NOMO-1 (cell line): ENCODE results near the gene EPAS1.

Experiments used
- DNase-seq, 2 experiments: peaks; one replicate each; lab custom pipeline; 2025; ENCODE audit not compliant: unreplicated experiment in 2 of 2; lab: John Stamatoyannopoulos, UW

EPAS1 gene

DNA sequence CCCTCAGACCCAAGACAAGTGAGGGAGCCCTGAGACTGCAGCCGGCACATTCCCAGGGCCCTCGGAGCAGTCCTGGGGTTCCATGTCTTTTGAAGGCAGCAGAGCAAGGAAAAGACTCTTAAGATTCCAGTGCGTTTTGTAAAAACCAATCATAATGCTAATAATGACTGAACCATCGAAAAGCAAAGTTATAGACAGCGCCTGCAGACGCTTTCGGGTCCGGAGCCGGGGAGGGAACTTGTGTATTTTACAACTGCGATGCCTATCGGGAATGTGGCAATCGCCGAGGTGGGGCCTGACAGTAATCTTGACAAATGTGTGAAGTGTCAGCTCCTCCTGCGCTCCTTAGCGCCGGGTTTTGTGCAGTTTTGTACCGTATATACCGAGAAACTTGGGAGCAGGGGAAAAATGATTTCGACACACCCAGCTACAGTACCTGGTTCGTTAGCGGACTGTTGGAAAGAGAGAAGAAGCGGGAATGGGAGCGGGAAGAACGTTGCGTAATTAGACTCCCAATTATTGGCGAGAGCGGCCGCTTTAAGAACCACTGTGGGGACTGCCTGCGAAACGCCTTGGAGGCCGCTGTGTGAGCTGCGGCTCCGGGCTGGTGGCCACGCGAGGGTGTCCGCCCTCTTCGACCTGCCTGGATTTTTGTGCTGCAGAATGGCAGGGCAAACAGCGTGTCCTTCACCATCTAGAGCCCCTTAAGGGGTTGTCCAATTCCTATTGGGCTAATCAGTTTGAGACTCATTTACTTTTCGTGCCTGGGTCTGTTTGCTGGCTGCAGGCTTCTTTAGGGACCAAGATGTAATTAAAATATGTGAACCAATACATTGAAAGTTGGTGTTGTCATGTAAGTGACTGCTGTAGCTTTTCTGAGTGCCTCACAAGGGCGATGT, 2.4 kb downstream of the EPAS1 start:
- DNase-seq: peak; percentile 65 to 72

DNA sequence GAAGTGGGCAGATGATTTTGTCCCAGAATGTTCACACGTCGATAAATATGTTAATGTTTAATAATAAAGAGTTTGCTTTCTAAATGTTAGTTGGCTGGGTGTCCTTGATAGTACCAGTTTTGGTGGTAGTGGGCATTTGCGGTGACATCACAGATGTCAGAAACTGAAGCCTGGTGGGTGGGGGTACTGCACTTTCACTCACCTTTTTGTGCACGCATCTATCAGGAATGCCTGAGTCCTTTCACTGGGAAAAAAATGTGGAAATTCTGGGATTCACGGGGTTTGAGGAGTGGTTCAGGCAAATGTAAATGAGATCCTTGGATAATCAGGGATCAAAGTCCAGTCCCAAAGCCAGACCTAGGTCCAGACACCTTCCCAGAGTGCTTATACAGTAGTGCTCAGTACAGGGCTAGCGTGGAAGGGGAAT, 3.2 kb downstream of the EPAS1 start:
- no peak for DNase-seq

DNA sequence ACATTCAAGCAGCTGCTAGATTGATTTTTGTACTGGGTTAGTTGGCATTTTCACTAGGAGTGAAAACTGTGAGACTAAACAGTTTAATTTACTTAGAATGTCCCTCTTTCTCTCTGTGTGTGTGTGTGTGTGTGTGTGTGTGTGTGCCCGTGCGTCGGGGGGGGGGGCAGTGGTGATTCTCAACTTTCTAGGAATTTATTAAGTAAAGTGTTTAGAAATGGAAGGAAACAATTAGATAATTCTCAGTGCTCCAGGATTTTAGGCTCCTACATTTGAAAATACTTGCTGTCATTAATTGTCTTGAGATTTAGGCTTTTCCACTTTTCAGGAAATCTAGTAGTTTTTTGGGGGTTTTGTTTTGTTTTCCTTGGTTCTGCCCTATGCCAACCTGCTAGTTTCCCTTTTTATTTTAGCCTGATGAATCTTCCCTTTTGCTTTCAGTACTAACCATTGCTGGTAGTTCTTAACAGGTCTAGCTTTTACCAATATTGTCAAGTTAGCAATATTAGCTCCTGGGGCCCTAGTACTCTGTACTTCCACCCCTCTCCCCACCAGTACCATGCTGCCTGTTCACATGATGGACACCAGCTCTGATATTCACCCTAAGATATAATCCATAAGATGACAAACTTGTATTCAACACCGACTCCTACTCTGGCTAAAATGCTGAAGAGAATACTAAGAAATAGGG, 4.9 kb downstream of the EPAS1 start:
- no peak for DNase-seq

DNA sequence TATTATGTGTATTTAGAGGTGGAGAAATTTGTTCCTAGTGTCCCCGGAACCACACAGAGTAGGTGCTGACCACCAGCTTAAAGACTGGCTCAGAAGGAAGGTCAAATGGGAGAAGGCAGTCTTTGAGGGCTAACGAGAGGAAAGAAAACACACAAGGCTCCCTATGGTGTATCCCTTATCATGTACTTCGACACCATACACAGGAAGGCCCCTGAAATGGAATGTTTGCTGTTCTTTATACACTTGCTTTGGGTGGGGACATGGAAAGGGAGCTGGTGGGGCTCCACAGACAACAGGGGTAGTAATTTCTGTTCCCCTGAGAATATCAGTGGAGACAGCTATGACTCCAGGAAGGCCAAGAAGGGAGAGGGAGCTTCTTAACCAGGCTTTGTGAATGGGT, 6.0 kb downstream of the EPAS1 start:
- no peak for DNase-seq

DNA sequence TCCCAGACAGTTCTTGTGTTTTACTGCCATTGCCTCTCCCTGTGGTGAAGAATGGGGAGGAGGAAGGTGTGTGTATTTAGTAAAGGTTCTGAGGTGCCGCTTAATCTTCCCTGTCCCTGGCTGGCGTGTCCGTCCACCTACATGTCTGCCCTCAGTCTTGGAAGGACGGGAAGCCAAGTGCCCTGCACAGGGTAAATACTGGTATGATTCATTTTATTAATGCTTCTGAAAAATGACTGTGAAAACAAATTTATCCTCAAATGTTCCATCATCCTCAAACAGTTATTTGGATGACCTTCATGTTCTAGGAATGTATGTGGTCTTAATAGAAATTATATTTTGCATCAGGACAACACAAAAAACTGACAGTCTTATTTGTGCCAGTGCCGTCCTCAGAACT, 6.6 kb downstream of the EPAS1 start:
- no peak for DNase-seq

DNA sequence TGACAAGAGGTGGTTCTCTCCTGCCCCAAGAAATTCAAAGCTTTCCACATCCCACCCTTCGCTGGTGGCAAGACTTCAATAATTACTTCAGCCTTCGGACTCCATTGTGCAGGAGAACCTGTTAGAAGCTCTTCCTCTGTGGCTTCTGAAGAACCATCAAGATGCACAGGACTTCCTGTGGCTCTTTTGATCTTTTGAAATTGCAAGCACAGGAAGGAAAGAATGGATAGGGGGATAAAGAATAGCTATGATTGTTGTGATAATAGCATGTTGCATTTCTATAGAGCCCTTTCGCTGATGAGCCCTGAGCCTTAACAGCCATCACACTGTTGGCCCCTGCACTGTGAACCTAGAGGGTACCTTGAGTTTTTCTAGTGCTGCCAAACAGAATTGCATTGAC, 7.4 kb downstream of the EPAS1 start:
- no peak for DNase-seq

DNA sequence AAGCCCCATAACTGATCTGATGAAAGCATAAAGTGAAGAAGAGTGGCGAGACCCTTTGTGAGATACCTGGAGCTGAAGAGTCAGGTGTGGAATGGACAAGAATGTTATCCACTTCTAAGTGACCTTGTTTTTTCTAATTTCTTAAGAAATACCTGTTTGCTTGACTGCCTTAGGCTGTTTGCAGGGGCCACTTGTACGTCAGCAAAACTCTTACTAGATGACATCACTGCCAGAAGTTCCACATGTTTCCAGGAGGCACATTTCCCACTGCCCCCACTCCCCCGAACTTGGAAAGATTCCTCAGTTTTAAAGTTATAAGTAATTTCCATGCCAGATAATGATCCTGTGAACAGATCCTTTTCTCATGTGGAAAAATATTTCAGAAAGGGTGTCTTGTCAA, 8.0 kb downstream of the EPAS1 start:
- no peak for DNase-seq

DNA sequence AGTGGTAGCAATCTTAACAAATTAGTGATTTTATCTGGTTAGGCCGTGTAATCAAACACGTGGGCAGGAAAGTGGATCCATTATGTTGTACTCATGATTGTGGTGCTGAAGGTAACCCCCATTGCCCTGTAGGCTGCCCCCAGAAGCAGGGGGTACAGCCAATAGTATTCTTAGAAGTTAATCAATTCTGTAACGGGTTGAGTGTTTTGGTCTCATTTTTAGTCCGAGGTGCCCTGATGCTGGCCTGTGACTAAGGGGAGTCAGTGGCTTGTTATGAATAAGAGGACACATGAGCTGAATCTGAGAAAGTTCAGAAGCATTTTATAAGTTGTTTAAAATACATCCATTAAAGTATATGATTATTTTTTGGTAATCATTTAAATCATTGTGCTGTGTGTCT, 8.6 kb downstream of the EPAS1 start:
- DNase-seq: no peak

DNA sequence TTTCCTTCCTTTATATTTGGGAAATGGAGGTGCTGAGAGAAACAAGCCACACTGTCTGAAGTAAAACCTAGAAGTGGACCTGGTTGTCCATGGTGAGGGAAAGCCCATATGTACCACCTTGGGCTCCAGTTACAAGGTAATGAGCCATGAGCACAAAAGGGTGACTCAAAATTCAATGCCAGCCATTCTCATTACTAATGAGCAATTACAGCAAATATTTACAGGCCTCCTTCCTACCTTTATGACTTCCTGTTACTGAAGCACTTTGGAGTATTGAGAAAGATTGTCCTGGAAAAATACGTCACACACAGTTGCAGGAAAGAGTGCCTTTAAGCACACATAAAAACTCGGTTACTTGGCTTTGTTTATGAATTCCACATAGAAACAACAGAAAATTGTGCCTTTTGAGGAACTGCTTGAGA, 9.1 kb downstream of the EPAS1 start:
- peak in 1 of 2 experiments; percentile 72 for DNase-seq

DNA sequence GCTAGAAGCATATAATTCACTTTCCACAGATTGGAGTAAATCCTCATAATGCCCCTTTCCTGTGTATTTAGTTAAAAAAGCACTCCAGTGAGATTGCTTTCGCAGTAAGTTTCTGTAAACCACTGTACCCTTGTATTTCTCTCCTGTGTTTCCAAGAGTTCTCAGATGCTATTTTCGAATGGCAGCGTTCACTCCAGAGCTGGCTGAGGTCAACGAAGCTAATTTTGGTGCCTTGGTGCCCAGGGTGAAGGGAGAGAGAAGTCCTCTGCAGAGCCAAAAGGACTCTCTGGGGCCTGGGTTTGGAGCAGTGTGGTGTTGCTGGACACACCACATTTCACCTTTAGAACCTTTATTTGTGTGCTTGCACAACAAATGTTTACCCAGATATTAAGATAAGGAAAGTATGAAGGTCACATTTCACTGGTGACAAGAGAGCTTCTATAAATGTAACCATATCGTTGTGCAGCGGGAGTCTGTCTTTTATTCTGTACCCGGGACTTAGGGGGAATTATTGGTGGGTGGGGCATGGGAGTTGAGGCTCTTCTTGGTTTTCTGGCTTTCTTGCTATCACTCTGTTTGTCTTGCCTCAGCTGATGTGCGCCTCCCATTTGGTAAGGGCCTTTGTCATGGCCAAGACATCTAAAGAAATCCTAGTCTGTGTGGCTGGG, 9.9 kb downstream of the EPAS1 start:
- no peak for DNase-seq

DNA sequence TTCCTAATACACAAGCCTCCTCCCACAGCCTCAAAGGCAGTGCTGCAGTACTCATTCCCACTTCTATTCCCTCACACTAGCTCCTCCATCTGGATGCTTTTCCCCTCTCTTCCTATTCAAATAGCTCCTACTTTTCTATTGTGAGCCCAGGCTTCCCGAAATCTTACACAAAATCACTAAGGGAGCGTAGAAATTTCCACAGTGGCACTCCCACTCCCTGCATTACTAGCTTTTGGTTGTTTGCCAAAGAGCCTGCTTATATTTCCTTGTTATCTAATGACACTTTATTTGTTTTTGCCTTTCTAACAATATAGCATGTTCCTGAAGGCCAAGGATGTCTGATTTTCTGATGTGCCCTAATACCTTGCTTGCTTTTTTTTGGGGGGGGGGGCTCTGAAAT, 10.9 kb downstream of the EPAS1 start:
- DNase-seq: no peak

DNA sequence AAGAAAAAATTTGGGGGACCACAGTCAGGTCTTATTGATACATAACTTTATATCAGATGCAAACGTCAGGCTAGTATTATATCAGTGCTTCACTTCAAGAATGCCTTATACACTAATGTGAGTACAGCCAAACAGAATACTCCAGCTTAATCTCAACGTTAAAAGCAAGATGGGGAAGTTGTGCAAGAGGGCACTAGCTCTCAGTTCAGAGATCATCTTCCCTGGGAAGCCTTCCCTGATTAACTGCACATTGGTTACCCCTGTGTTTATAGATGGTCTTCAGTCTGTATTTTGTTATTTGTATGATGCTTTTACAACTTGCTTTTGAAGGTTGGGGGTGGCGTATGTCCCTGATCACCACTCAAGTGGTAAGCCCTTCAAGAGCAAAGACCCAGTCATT, 11.4 kb downstream of the EPAS1 start:
- DNase-seq: peak; percentile 48 to 79

DNA sequence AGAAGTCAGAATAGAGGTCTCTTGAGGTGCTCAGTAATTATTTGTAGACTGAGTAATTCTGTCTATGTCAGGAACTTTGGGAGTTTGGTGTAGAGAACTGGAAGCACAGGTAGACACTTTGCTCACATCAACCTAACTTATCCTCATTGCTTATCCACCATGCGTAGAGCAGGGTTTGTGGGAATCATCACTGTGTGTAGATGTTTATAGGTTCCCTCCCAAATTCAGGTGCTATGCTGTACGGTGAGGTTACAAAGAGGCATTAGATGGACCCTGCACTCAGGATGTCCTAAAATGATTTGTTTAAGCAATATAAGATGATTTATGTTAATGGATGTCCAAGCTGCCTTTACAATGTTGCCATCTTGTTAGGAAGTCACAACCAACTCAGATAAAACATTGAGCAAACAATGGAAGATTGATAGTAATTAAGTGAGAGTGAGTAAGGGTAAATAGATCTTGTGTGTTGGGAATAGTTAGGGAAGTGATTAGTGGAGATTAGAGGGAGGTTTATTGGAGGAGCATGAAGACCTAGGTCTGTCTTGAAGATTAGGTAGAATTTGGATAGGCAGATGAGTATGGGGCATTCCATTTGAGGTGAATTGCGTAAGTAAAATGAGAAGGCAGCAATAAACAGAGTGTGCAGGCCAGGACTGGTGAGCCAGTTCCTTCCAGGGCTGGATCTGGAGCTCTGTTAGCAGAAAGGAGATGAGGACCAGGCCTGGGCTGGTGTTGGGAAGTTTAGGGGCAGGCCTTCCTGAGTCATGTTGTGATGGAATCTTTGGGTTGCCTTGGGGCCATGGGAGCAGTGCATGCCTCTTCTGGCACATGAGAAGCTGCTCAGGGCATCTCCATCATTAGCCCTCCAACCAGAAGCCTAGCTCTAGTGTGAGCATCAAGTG, 12.1 kb downstream of the EPAS1 start:
- DNase-seq: no peak

DNA sequence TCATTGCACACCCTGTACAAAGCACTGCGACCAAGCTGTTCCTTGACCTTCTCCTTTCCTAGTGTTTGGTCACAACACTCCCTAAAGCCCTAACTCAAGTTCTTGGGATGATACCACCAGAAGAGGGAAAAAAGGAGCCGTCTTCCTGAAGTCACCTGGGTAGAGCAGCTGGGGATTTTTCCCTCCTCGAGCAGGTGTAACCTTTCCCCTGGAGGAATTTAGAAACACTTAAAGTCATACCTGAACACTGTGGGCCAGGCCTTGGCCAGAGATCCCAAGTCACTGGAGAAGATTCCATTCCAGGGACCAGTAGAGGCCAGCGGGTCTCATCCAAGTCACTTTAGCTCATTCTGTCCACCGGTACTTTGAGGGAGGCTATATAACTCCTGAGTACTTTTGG, 13.2 kb downstream of the EPAS1 start:
- DNase-seq: no peak

DNA sequence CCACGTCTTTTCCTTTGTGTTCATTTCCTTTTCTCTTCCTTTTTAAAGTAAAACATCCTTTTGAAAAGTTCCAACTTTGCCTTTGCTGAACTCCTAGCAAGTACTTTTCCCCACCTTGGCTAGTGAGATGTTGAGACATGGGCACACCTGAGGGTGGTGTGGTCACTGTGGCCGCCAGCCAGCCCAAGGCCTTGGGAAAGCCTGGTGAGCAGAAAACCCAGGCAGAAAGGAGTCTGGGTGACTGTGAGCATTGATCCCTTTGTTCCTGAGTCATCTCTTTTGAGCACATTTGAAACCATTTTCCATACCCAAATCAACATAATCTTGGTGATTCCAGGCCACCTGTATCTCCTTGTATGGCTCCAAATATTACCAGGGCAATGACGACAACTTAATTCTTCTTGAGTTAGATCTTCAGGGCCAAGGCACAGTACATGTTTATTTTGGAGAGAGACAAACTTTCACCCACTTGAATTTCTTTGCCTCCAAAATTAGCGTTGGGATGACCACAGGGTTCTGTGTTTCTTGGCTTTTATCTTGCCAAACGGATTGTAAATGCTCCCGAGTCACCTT, 14.5 kb downstream of the EPAS1 start:
- DNase-seq: no peak

DNA sequence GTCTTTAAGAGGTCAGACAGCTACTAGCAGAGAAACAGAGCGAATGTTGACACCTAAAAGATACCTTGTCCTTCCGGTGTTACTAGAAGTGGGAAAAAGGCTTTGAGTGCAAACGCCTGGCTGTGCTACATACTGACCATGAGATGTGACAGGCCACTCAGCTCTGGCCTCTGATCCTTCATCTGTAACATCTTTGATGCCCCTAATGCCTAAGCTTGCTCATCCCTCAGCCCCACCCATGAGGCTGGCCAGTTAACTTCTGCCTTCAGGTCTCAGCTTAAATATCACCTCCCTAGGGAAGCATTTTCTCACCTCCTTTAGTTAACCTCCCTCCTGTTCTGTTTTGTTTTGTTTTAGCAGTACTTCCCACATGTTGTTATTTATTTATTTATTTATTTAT, 15.9 kb downstream of the EPAS1 start:
- no peak for DNase-seq

DNA sequence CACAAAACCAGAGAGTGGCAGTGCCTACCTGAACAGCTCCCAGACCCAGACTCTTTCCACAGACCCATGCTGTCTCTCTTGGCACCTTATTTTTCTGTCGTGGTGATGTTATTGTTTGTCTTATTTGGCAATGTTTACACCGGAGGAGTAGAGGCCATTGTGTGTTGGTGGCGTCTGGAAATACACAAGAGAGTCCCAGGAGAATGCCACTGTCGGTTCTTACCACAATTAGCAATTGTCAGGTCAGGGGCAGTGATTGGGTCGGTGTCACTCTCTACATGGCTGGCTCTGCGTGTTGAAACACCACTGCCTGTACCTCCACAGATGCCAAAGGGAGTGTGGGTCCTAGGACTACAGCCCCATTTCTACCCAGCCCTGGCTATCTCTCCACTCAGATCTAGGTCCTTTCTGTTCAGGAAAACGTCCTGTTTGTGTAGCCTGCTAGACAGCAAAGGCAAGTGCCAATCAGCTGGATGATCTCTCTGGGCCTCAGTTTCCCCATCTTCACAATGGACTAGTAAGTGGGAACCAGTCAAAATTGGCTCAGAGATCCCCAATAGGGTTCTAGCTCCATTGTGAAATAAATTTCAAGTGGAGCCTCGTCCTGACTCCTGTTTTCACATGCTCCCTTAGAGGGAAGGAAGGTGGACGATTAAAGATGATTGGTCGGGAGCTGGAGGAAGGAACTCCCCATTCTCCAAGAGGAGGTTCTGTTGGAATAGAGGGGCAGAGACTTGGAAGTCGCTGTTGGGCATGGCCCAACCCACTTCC, 17.0 kb downstream of the EPAS1 start:
- no peak for DNase-seq

DNA sequence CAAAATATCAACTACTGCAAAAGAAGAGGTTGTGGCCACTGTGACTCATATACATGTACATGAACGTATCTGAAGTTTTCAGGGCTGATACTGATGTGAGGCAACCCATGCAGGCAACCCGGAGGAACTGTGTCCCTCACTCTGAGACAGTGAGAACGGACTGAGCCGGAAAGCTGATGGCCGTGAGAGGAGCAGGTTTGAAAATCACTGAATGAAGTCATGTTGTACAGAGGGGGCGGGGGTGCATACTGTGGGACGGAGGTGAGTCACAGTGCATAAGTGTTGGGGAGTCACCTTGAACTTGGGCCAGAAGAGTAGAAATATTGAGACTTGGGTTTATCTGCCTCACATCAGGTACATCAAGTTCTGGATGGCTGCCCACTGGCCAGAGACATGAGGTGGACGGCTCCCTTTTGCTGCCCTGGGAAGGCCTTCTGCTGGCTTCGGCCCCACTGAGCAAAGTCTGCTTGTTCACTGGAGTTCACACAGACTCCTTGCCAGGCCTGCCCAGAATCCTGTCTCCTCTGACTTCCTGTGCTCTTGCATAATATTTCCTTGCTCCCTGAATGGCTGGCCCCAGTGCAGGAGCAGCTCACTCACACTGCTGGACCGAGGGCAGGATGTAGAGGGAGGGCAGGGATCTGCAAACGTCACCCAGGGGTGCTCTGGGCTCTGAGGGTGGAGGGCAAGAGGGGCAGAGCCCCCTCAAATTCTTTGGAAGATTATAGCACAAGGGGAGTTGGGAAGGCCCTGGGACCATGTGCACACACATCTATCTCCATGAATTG, 18.1 kb downstream of the EPAS1 start:
- DNase-seq: peak; percentile 37 to 41

DNA sequence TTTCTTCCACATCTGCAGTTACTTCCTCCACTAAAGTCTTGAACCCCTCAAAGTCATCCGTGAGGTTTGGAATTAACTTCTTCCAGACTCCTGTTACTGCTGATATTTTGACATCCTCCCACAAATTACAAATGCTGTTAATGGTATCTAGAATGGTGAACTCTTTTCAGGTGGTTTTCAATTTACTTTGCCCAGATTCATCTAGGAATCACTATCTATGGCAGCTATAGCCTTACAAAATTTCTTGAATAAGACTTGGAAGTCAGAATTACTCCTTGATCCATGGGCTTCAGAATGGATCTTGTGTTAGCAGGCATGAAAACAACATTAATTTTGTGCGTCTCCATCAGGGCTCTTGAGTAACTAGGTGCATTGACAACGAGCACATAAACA, 19.9 kb downstream of the EPAS1 start:
- no peak for DNase-seq
